ENCODE measurements around the gene LRRC71. TPM values are rescaled to one million over a fixed set of nuclear protein-coding genes. Genes with fewer than 3 reads are reported as not detected.

The LRRC71 gene
- total RNA-seq, 4 donors from 2014 or later = not detected

- Histone ChIP-seq H3K4me3 (no peak overlapping the region), H3K4me1 (no peaks in the 10 kb centered on the region), H3K9me3 (no peaks in the 10 kb centered on the region), H3K36me3 (peaks cover 0 to 82% (median 0%) of the 10 kb centered on the region in 3 donors), H3K27me3 (no peaks in the 10 kb centered on the region), H3K27ac (no peak overlapping the region)
- DNase-seq = no peak
- TF ChIP-seq POLR2A (IDR thresholded peaks at IDR 0.05) = no peak
- TF ChIP-seq CTCF (IDR thresholded peaks at IDR 0.05) = no peak
Observed at GRCh38 chr1:156938813-156939212, 18.4 kb downstream of the LRRC71 start.

- Histone ChIP-seq H3K4me3 (no peak overlapping the region), H3K36me3 (peaks cover 0 to 93% (median 0%) of the 10 kb centered on the region in 3 donors), H3K27ac (no peak overlapping the region), H3K4me1 (no peaks in the 10 kb centered on the region), H3K9me3 (no peaks in the 10 kb centered on the region), H3K27me3 (no peaks in the 10 kb centered on the region)
- no peak for DNase-seq
- TF ChIP-seq CTCF (IDR thresholded peaks at IDR 0.05) = no peak
- TF ChIP-seq POLR2A (IDR thresholded peaks at IDR 0.05) = no peak
Observed at GRCh38 chr1:156939786-156940334, 19.4 kb downstream of the LRRC71 start.

GRCh38 chr1:156941675-156942074, 21.2 kb downstream of the LRRC71 start:
- H3K4me1 ChIP-seq = no peaks in the 10 kb centered on the region
- H3K27me3 ChIP-seq = no peaks in the 10 kb centered on the region
- no peak overlapping the region for H3K27ac ChIP-seq
- H3K4me3 ChIP-seq = no peak overlapping the region
- H3K36me3 ChIP-seq = peaks cover 0 to 99% (median 0%) of the 10 kb centered on the region in 3 donors
- TF ChIP-seq POLR2A (IDR thresholded peaks at IDR 0.05) (no peak), CTCF (IDR thresholded peaks at IDR 0.05) (no peak)
- peak in 1 of 3 donors; percentile 23 for DNase-seq
- no peaks in the 10 kb centered on the region for H3K9me3 ChIP-seq

- no peak overlapping the region for H3K27ac ChIP-seq
- peaks cover 0 to 99% (median 0%) of the 10 kb centered on the region in 3 donors for H3K36me3 ChIP-seq
- no peak overlapping the region for H3K4me3 ChIP-seq
- no peaks in the 10 kb centered on the region for H3K27me3 ChIP-seq
- peak in 1 of 3 donors; percentile 34 for DNase-seq
- no peaks in the 10 kb centered on the region for H3K4me1 ChIP-seq
- H3K9me3 ChIP-seq = no peaks in the 10 kb centered on the region
- TF ChIP-seq POLR2A (IDR thresholded peaks at IDR 0.05) (no peak), CTCF (IDR thresholded peaks at IDR 0.05) (no peak)
Observed at GRCh38 chr1:156942176-156942575, 21.7 kb downstream of the LRRC71 start.

GRCh38 chr1:156942576-156942975, 22.1 kb downstream of the LRRC71 start:
- Histone ChIP-seq H3K36me3 (peaks cover 0 to 100% (median 0%) of the 10 kb centered on the region in 3 donors), H3K27ac (no peak overlapping the region), H3K27me3 (no peaks in the 10 kb centered on the region), H3K4me3 (no peak overlapping the region), H3K4me1 (no peaks in the 10 kb centered on the region), H3K9me3 (no peaks in the 10 kb centered on the region)
- TF ChIP-seq POLR2A (IDR thresholded peaks at IDR 0.05) = no peak
- no peak for TF ChIP-seq CTCF (IDR thresholded peaks at IDR 0.05)
- peak in 1 of 3 donors; percentile 32 for DNase-seq

Data from Peyer's patch (tissue), 4 donors.